Calu3 (cell line): ENCODE results near the gene LYL1. TPM values are rescaled to one million over a fixed set of nuclear protein-coding genes. Genes with fewer than 3 reads are reported as not detected.

Source experiments
- BruUV-seq: library from RNA; stranded (reverse); fragments of 400-500 nt; replicated peaks from 2 replicates; lab custom pipeline; 2021; lab: Mats Ljungman, UMichigan
- CTCF ChIA-PET: fragments of 300-600 bp; sonication (Branson Sonifier 250); formaldehyde crosslinking; loops from one replicate; lab custom pipeline; 2022; ENCODE audit warnings: antibody characterized with exemption; lab: Charles Lee
- DNase-seq: peaks from one replicate; pipeline ENCODE4 v3.0.0; 2022
- H3K27ac Mint-ChIP-seq: one replicate; pipeline ENCODE4 v1.8.0; 2022; ENCODE audit warnings: mixed read lengths; ENCODE audit not compliant: unreplicated experiment
- H3K27me3 Mint-ChIP-seq: one replicate; pipeline ENCODE4 v1.8.0; 2022; ENCODE audit warnings: mixed read lengths; ENCODE audit not compliant: unreplicated experiment
- H3K36me3 Mint-ChIP-seq: one replicate; pipeline ENCODE4 v1.8.0; 2022; ENCODE audit warnings: mild to moderate bottlenecking, moderate library complexity, mixed read lengths; ENCODE audit not compliant: insufficient read depth, unreplicated experiment
- H3K4me1 Mint-ChIP-seq: one replicate; pipeline ENCODE4 v1.8.0; 2022; ENCODE audit warnings: mild to moderate bottlenecking, low read depth, mixed read lengths; ENCODE audit not compliant: unreplicated experiment
- H3K4me3 Mint-ChIP-seq: one replicate; pipeline ENCODE4 v1.8.0; 2022; ENCODE audit warnings: mild to moderate bottlenecking, low read depth, moderate library complexity, mixed read lengths; ENCODE audit not compliant: unreplicated experiment
- H3K9me3 Mint-ChIP-seq: one replicate; pipeline ENCODE4 v1.8.0; 2022; ENCODE audit warnings: low read depth, mixed read lengths; ENCODE audit not compliant: unreplicated experiment
- intact Hi-C: fragments of 100-400 bp; cut with micrococcal nuclease; formaldehyde crosslinking; loops from one replicate; pipeline ENCODE4 v1.10.0; 2022; ENCODE audit not compliant: unreplicated experiment
- total RNA-seq: library from RNA; stranded (reverse); gene quantifications from 2 replicates; pipeline ENCODE4 v1.2.3, GENCODE V29; 2022
- TF ChIP-seq, protein P1 (sequence below): fragments of 200-600 bp; IDR thresholded peaks from one replicate; pipeline ENCODE4 v1.8.0; 2022; ENCODE audit warnings: antibody characterized with exemption; ENCODE audit not compliant: unreplicated experiment

The LYL1 gene
- total RNA-seq, 1 experiment from 2014 or later: not detected

DNA sequence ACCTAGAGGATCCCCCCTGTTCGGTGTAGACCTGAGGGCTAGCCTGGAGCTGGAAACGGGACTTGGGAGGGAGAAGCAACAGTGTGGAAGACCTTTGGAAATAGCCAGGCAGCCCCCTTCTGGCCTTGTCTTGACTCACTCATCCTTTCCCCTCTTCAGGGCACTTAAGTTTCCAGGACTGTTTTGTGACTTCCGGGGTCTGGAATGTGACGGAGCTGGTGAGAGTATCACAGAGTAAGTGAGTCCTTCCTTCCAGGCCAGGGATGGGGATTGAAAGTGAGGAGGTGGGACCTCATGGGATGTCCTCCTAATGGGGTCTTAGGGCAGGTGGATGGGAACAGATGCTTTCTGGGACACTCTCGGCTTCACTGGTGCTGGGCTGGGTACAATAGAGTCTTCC, 29.4 kb downstream of the LYL1 start:
- TF ChIP-seq, protein P1, sequence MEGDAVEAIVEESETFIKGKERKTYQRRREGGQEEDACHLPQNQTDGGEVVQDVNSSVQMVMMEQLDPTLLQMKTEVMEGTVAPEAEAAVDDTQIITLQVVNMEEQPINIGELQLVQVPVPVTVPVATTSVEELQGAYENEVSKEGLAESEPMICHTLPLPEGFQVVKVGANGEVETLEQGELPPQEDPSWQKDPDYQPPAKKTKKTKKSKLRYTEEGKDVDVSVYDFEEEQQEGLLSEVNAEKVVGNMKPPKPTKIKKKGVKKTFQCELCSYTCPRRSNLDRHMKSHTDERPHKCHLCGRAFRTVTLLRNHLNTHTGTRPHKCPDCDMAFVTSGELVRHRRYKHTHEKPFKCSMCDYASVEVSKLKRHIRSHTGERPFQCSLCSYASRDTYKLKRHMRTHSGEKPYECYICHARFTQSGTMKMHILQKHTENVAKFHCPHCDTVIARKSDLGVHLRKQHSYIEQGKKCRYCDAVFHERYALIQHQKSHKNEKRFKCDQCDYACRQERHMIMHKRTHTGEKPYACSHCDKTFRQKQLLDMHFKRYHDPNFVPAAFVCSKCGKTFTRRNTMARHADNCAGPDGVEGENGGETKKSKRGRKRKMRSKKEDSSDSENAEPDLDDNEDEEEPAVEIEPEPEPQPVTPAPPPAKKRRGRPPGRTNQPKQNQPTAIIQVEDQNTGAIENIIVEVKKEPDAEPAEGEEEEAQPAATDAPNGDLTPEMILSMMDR: no peak
- no peak overlapping the region for H3K27ac Mint-ChIP-seq
- no peaks in the 10 kb centered on the region for H3K27me3 Mint-ChIP-seq
- H3K9me3 Mint-ChIP-seq: no peaks in the 10 kb centered on the region
- intact Hi-C loops: no loop called here
- no peaks in the 10 kb centered on the region for H3K4me1 Mint-ChIP-seq
- H3K4me3 Mint-ChIP-seq: no peak overlapping the region
- no TSS peak for BruUV-seq
- CTCF ChIA-PET: interaction anchor here (1.2 kb wide), 1 partner anchor 96 kb away, joined by 4 read pairs; no protein-coding TSS in a partner anchor
- DNase-seq: no peak
- H3K36me3 Mint-ChIP-seq: peaks cover 11% of the 10 kb centered on the region

DNA sequence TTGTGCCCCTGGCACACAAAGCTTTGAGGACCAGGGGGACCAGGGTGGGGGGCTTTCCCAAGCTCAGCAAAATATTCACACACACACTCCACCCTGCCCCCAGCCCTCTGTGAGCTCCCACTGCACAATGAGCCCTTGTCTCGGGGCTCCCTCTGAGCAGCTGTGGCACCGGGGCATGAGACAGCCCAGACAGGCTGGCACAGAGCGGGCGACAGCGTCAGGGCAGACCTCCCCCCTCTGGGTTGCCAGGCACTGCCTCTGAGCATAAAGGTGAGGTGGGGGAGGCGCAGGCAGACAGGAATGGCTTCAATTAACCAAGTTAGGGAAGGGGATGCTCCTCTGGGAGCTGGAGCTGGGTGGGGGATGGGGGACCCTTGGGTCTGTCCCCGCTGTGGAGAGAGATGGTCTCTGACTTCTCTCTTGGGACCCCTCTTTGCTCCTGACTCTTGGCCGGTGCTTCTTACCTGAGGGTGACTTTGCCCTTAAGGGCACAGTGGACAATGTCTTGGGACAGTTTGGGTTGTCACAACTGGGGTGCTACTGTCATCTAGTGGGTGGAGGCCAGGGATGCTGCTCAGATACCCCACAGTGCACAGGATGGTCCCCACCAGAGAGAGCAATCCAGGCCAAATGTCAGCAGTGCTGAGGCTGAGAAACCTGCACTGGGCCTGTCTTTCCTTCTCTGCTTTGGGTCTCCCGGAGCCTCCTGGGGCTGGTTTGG, 30.3 kb downstream of the LYL1 start:
- peaks cover 11% of the 10 kb centered on the region for H3K36me3 Mint-ChIP-seq
- intact Hi-C loops: no loop called here
- H3K4me1 Mint-ChIP-seq: no peaks in the 10 kb centered on the region
- no peak for DNase-seq
- TF ChIP-seq, protein P1: no peak
- no peaks in the 10 kb centered on the region for H3K9me3 Mint-ChIP-seq
- no TSS peak for BruUV-seq
- H3K27me3 Mint-ChIP-seq: no peaks in the 10 kb centered on the region
- CTCF ChIA-PET: no interaction called here
- H3K4me3 Mint-ChIP-seq: no peak overlapping the region
- H3K27ac Mint-ChIP-seq: no peak overlapping the region

DNA sequence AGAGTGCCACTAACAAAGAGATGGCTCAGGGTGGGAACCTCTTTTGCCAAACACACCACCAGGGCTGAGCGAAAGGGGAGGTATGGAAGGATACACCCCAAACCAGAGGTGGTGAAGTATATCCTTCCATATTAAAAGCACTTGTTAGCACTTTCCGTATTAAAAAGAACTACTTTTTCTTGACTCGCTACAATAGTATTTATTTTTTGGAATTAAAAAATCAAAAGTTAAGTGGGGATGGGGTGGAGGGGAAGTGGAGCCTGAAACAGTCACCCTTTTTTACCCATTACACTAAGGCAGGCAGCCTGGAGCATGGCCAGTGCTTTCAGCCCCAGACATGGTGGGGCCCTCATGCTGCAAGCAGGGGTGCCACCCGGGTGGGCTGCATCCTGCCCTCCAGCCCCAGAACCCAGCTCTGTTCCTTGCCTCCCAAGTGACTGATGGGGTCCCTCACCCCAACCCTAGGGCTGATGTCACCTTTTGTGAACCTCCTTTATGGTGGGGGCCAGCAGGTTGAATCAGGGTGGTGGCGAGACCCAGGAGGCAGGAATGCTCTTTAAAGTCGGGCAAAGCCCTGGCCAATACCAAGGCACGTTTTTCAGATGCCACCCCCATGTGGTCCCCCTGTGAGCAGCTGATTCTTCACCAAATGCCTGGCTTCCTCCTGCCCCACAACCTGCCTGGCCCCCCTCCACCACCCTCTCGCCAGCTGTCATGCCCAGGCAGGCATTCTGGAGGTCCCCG, 31.0 kb downstream of the LYL1 start:
- Mint-ChIP-seq H3K27ac (no peak overlapping the region), H3K27me3 (no peaks in the 10 kb centered on the region), H3K36me3 (peaks cover 6% of the 10 kb centered on the region), H3K4me1 (no peaks in the 10 kb centered on the region), H3K4me3 (no peak overlapping the region), H3K9me3 (no peaks in the 10 kb centered on the region)
- TF ChIP-seq, protein P1: no peak
- DNase-seq: no peak
- no TSS peak for BruUV-seq
- intact Hi-C loops: no loop called here
- CTCF ChIA-PET: interaction anchor here (1.3 kb wide), 1 partner anchor 17 kb away, joined by 4 read pairs; no protein-coding TSS in a partner anchor

DNA sequence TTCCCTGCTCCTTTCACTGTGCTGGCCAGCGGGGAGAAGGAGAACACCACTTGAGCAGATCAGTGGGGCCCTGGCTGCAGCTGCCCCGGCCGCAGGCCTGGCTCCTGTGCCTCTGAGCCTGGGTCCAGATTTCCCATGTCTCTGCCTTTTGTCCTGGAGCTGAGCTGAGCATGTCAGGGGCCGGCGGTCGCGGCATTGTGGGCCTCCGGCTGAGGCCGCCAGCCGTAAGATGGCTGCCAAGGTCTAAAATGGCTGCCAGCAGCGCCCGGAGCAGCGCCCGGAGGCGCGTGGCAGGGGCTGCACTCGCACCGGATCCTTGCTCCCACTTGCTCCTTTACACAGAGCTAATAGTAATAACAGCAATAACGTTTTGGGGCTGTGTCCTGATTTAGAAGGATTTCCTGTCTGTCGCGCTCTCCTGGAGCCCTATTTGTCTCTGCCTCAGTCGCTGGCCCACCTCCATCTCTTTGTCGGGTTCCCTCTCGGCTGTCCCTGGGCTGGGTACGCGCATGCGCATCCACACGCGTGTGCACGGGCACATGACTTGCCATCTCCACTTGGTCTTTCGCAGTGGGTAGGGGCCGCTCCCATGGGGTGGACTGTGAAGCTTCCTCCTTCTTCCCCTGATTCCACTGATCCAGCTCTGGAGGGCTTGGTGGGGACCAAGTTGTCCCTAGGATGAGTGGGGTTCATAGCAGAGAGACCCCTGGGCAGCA, 32.1 kb downstream of the LYL1 start:
- no peak overlapping the region for H3K4me3 Mint-ChIP-seq
- TF ChIP-seq, protein P1: no peak
- no peak overlapping the region for H3K27ac Mint-ChIP-seq
- no TSS peak for BruUV-seq
- no peak for DNase-seq
- peaks cover 6% of the 10 kb centered on the region for H3K36me3 Mint-ChIP-seq
- no peaks in the 10 kb centered on the region for H3K4me1 Mint-ChIP-seq
- intact Hi-C loops: no loop called here
- CTCF ChIA-PET: interaction anchor here (1.3 kb wide), 1 partner anchor 16 kb away, joined by 4 read pairs; no protein-coding TSS in a partner anchor
- H3K9me3 Mint-ChIP-seq: no peaks in the 10 kb centered on the region
- no peaks in the 10 kb centered on the region for H3K27me3 Mint-ChIP-seq
